H1 (cell line): Measurements from ENCODE around the gene TBC1D9B. TPM values are rescaled to one million over a fixed set of nuclear protein-coding genes. Genes with fewer than 3 reads are reported as not detected.
A peak's percentile ranks its signal among the peaks of the same experiment; 100 is the strongest.

ENCODE experiments used
- CTCF ChIA-PET: fragments of 300-600 bp; sonication (Branson Sonifier 250); formaldehyde crosslinking; loops from one replicate; lab custom pipeline; 2021; ENCODE audit not compliant: partially characterized antibody; lab: Charles Lee
- POLR2A ChIA-PET: fragments of 300-600 bp; sonication (Branson Sonifier 250); formaldehyde crosslinking; loops from one replicate; lab custom pipeline; 2021; ENCODE audit warnings: inconsistent platforms; ENCODE audit not compliant: partially characterized antibody; lab: Charles Lee
- DNase-seq, 2 experiments: peaks; one replicate each; pipeline versions ENCODE4 v3.0.0 to v3.0.0-alpha.2; 2010 to 2022; ENCODE audit warnings: low spot score in 2 of 2, low read depth in 1 of 2, mixed read lengths in 1 of 2
- FAIRE-seq: peaks from 2 replicates; lab custom pipeline; 2011; peaks lifted over from hg19 to GRCh38; lab: Jason Lieb, UNC
- H2AFZ ChIP-seq: 2 replicates; pipeline ENCODE4 v1.8.1; 2012; ENCODE audit warnings: low read length, inconsistent platforms
- H2AK5ac ChIP-seq: 2 replicates; pipeline ENCODE4 v1.6.1; 2013; ENCODE audit warnings: low read depth, low read length
- H2BK120ac ChIP-seq: replicated peaks from 2 replicates; pipeline ENCODE3; 2013; ENCODE audit warnings: low read depth, low read length, inconsistent platforms
- H2BK12ac ChIP-seq: 2 replicates; pipeline ENCODE4 v1.6.1; 2013; ENCODE audit warnings: low read depth, low read length
- H2BK15ac ChIP-seq: 2 replicates; pipeline ENCODE4 v1.6.1; 2013; ENCODE audit warnings: low read length
- H2BK20ac ChIP-seq: 2 replicates; pipeline ENCODE4 v1.6.1; 2013; ENCODE audit warnings: low read length
- H2BK5ac ChIP-seq: 2 replicates; pipeline ENCODE4 v1.6.1; 2013; ENCODE audit warnings: low read depth, low read length
- H3K14ac ChIP-seq: 2 replicates; pipeline ENCODE4 v1.6.1; 2013; ENCODE audit warnings: inconsistent platforms; ENCODE audit not compliant: insufficient read length
- H3K18ac ChIP-seq: 2 replicates; pipeline ENCODE4 v1.6.1; 2013; ENCODE audit warnings: low read length; ENCODE audit errors: extremely low read depth
- H3K23ac ChIP-seq: 2 replicates; pipeline ENCODE4 v1.6.1; 2013; ENCODE audit warnings: inconsistent platforms; ENCODE audit not compliant: insufficient read length
- H3K23me2 ChIP-seq: 2 replicates; pipeline ENCODE4 v1.6.1; 2013; ENCODE audit warnings: low read depth, low read length
- H3K27ac ChIP-seq: 2 replicates; pipeline ENCODE4 v1.6.1; 2011; ENCODE audit warnings: low read depth, low read length, inconsistent platforms
- H3K27me3 ChIP-seq, 4 experiments: replicated peaks in 1 of 4; 1 replicate in 1 of 4; 2 replicates in 3 of 4; pipeline versions ENCODE4 v1.6.1 to v1.8.1; 2011 to 2013; ENCODE audit warnings: low read length in 3 of 4, mild to moderate bottlenecking in 3 of 4, inconsistent platforms in 2 of 4, mixed read lengths in 2 of 4, moderate library complexity in 1 of 4; ENCODE audit not compliant: control insufficient read depth in 3 of 4, insufficient read depth in 3 of 4; ENCODE audit errors: extremely low read depth in 1 of 4
- H3K36me3 ChIP-seq, 4 experiments: 2 replicates each; pipeline versions ENCODE4 v1.6.1 to v1.8.1; 2011 to 2013; ENCODE audit warnings: mild to moderate bottlenecking in 4 of 4, low read length in 3 of 4, moderate library complexity in 2 of 4, control low read depth in 1 of 4, inconsistent platforms in 1 of 4; ENCODE audit not compliant: insufficient read depth in 4 of 4, control insufficient read depth in 2 of 4
- H3K4ac ChIP-seq: replicated peaks from 2 replicates; pipeline ENCODE3; 2013; ENCODE audit warnings: low read length, low read depth, mixed read lengths, inconsistent platforms; ENCODE audit not compliant: insufficient read length
- H3K4me1 ChIP-seq, 4 experiments: replicated peaks in 1 of 4; 1 replicate in 1 of 4; 2 replicates in 3 of 4; pipeline versions ENCODE4 v1.6.1 to v1.8.1; 2011 to 2013; ENCODE audit warnings: low read length in 3 of 4, inconsistent platforms in 2 of 4, mixed read lengths in 1 of 4; ENCODE audit not compliant: insufficient read depth in 4 of 4, control insufficient read depth in 3 of 4
- H3K4me2 ChIP-seq, 2 experiments: 2 replicates each; pipeline versions ENCODE4 v1.6.1 to v1.8.1; 2011 to 2013; ENCODE audit warnings: low read depth in 2 of 2, low read length in 2 of 2, control low read depth in 1 of 2, inconsistent platforms in 1 of 2, mild to moderate bottlenecking in 1 of 2; ENCODE audit not compliant: insufficient read depth in 1 of 2
- H3K4me3 ChIP-seq, 4 experiments: fragments of 200-600, 300-600 bp in 1 of 4; sonication (generic), shearing (Covaris generic), sonication (Bioruptor Twin) in 1 of 4; 2 replicates each; pipeline versions ENCODE4 v1.5.1 to v1.8.1; 2011 to 2016; ENCODE audit warnings: low read length in 4 of 4, low read depth in 3 of 4, control low read depth in 2 of 4, inconsistent platforms in 2 of 4, mild to moderate bottlenecking in 2 of 4, mixed read lengths in 1 of 4, moderate library complexity in 1 of 4; ENCODE audit not compliant: insufficient read depth in 2 of 4; ENCODE audit errors: extremely low read depth in 1 of 4
- H3K56ac ChIP-seq: replicated peaks from 2 replicates; pipeline ENCODE3; 2013; ENCODE audit warnings: low read depth, mild to moderate bottlenecking, mixed read lengths, low read length, inconsistent platforms; ENCODE audit not compliant: insufficient read length
- H3K79me1 ChIP-seq: 2 replicates; pipeline ENCODE4 v1.6.1; 2013; ENCODE audit warnings: low read depth, low read length, control low read depth
- H3K79me2 ChIP-seq, 2 experiments: 2 replicates each; pipeline versions ENCODE4 v1.6.1 to v1.8.1; 2012 to 2013; ENCODE audit warnings: low read length in 2 of 2, mild to moderate bottlenecking in 2 of 2, inconsistent platforms in 1 of 2; ENCODE audit not compliant: insufficient read depth in 2 of 2, control insufficient read depth in 1 of 2
- H3K9ac ChIP-seq, 4 experiments: replicated peaks in 1 of 4; 1 replicate in 1 of 4; 2 replicates in 3 of 4; pipeline versions ENCODE4 v1.6.1 to v1.8.1; 2011 to 2013; ENCODE audit warnings: low read depth in 3 of 4, low read length in 3 of 4, control low read depth in 2 of 4, mild to moderate bottlenecking in 2 of 4, moderate library complexity in 2 of 4, inconsistent platforms in 1 of 4; ENCODE audit errors: extremely low read depth in 1 of 4
- H3K9me3 ChIP-seq, 2 experiments: 2 replicates each; pipeline versions ENCODE4 v1.6.1 to v1.8.1; 2012 to 2013; ENCODE audit warnings: mild to moderate bottlenecking in 2 of 2, moderate library complexity in 2 of 2, control low read depth in 1 of 2, inconsistent platforms in 1 of 2, low read depth in 1 of 2, low read length in 1 of 2, mixed read lengths in 1 of 2; ENCODE audit not compliant: insufficient read depth in 2 of 2
- H4K20me1 ChIP-seq, 2 experiments: replicated peaks in 1 of 2; 2 replicates each; pipeline versions ENCODE3 to v1.8.1; 2011 to 2013; ENCODE audit warnings: inconsistent platforms in 2 of 2, low read length in 2 of 2, mild to moderate bottlenecking in 1 of 2; ENCODE audit not compliant: insufficient read depth in 2 of 2, control insufficient read depth in 1 of 2
- H4K5ac ChIP-seq: 2 replicates; pipeline ENCODE4 v1.6.1; 2013; ENCODE audit warnings: low read length, low read depth, mixed read lengths, inconsistent platforms; ENCODE audit not compliant: insufficient read length
- H4K8ac ChIP-seq: 2 replicates; pipeline ENCODE4 v1.8.0; 2013; ENCODE audit warnings: mild to moderate bottlenecking, moderate library complexity, low read length, inconsistent platforms; ENCODE audit not compliant: insufficient read depth; ENCODE audit errors: extremely low read depth
- H4K91ac ChIP-seq: replicated peaks from 2 replicates; pipeline ENCODE3; 2013; ENCODE audit warnings: low read length, mixed read lengths, inconsistent platforms; ENCODE audit not compliant: insufficient read length
- POLR2AphosphoS5 ChIP-seq: IDR thresholded peaks from 2 replicates; pipeline ENCODE4 v1.6.1; 2011; ENCODE audit warnings: low read depth, low read length
- WGBS, 2 experiments: shearing (Covaris generic) in 1 of 2; methylation state at CpG; one replicate each; pipeline versions ENCODE4 v1.1.6 to v1.1.7; 2013 to 2015; ENCODE audit warnings: low lambda C conversion rate in 2 of 2, mixed read lengths in 2 of 2, inconsistent platforms in 1 of 2, low coverage in 1 of 2, missing lambda C conversion rate in 1 of 2; ENCODE audit not compliant: insufficient replicate concordance in 2 of 2, insufficient coverage in 1 of 2, insufficient read length in 1 of 2; ENCODE audit errors: extremely low coverage in 1 of 2, missing lambda C conversion rate in 1 of 2; 5-methylcytosine and 5-hydroxymethylcytosine counted together
- polyA plus RNA-seq, 7 experiments: library from polyadenylated mRNA; depleted of rRNA in 3 of 7; stranded (reverse) in 5 of 7; unstranded in 2 of 7; fragments of >200 nt in 5 of 7; fragments of 200-250 nt in 2 of 7; gene quantifications; 1 replicate in 5 of 7; 2 replicates in 1 of 7; 4 replicates in 1 of 7; pipeline versions ENCODE4 v1.2.1 to v1.2.3, GENCODE V29; 2011 to 2013; ENCODE audit warnings: missing spikeins in 2 of 7, mixed read lengths in 2 of 7
- total RNA-seq: library from RNA; stranded (reverse); fragmentation: NEBNext Ultra II Directional; extraction: Animal tissue kit (Norgen Biotek cat#: 25700); gene quantifications from 2 replicates; pipeline ENCODE4 v1.2.1, GENCODE V29; 2021
- TF ChIP-seq, protein P1 (sequence below), 3 experiments: IDR thresholded peaks; 1 replicate in 2 of 3; 2 replicates in 1 of 3; pipeline versions ENCODE4 v1.5.1 to v1.6.1; 2011; ENCODE audit warnings: low read length in 3 of 3, mild to moderate bottlenecking in 3 of 3, inconsistent platforms in 2 of 3, low read depth in 1 of 3, moderate library complexity in 1 of 3; ENCODE audit not compliant: insufficient read depth in 1 of 3; ENCODE audit errors: control extremely low read depth in 1 of 3

TBC1D9B gene
- total and polyA plus RNA-seq, 2 of the 8 experiments (the other 6 are each of a cell fraction or from before 2014, with no cell fraction given): 33.6 to 57.1 TPM

DNA sequence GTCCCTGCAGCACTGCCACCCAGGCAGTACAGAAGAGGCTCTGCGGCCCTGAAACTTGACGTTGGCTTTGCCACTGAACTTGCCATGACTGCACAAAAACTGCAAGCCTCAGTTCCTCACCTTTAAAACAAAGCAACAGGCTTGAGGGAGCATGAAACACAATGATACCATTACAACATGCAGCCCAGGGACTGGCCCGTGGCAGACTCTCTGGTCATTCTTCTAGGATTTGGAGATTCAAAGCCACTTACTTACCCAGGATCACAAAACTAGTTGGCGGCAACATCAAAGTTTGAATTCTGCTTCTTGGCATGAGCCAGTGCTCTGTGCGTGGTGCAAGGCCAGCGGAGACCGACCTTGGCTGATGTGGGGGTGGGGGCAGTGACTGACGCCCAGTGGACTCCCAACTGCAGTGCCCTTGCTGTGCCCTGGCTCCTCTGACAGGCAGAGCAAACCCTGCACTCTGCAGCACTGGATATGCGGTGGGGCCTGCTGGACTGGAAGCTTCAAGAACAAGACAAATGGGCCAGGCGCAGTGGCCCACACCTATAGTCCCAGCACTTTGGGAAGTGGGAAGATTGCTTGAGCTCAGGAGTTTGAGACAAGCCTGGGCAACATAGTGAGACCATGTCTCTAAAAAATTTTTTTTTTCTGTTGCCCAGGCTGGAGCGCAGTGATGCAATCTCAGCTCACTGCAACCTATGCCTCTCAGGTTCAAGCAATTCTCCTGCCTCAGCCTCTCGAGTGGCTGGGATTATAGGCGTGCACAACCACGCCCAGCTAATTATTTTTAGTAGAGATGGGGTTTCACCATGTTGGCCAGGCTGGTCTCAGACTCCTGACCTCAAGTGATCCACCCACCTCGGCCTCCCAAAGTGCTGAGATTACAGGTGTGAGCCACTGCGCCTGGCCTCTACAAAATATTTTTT, 68.1 kb downstream of the TBC1D9B start:
- Histone ChIP-seq H2BK12ac (no peak overlapping the region), H2AK5ac (no peak overlapping the region), H3K36me3 (peaks cover 15 to 54% (median 37%) of the 10 kb centered on the region in 4 experiments), H3K23ac (no peak overlapping the region), H3K27me3 (no peaks in the 10 kb centered on the region), H4K20me1 (peaks cover 5 to 8% of the 10 kb centered on the region in 2 experiments), H2BK120ac (no peak overlapping the region), H2BK5ac (no peak overlapping the region), H3K79me1 (no peaks in the 10 kb centered on the region), H3K9me3 (peaks cover 0 to 4% of the 10 kb centered on the region in 2 experiments; a peak in 1 of 4 replicates), H3K4me3 (no peak overlapping the region), H3K23me2 (no peaks in the 10 kb centered on the region), H3K4ac (no peak overlapping the region), H3K27ac (no peak overlapping the region), H2BK20ac (no peak overlapping the region), H4K5ac (no peak overlapping the region), H3K14ac (no peak overlapping the region), H3K56ac (no peak overlapping the region), H2AFZ (no peak overlapping the region), H3K4me1 (no peaks in the 10 kb centered on the region), H4K8ac (no peak overlapping the region; the same call in 1 of the 2 replicates), H3K79me2 (no peaks in the 10 kb centered on the region), H3K18ac (no peak overlapping the region), H2BK15ac (no peak overlapping the region), H3K9ac (no peak overlapping the region), H3K4me2 (no peak overlapping the region), H4K91ac (no peak overlapping the region)
- CTCF ChIA-PET: interaction anchor here (0.7 to 0.9 kb wide), 4 partner anchors 17 to 30 kb away, joined by 3 to 4 read pairs (median 4); no protein-coding TSS in a partner anchor
- FAIRE-seq (no peak), DNase-seq (no peak)
- 92% methylated on average over 16 of the region's 16 CpGs; no CpG with 5 or more reads in 1 of the 2 experiments for WGBS, 2 experiments
- POLR2A ChIA-PET: interaction anchor here (0.6 to 3.8 kb wide), 6 partner anchors 10 to 116 kb away, joined by 3 to 31 read pairs (median 4); no protein-coding TSS in a partner anchor
- TF ChIP-seq, protein P1, sequence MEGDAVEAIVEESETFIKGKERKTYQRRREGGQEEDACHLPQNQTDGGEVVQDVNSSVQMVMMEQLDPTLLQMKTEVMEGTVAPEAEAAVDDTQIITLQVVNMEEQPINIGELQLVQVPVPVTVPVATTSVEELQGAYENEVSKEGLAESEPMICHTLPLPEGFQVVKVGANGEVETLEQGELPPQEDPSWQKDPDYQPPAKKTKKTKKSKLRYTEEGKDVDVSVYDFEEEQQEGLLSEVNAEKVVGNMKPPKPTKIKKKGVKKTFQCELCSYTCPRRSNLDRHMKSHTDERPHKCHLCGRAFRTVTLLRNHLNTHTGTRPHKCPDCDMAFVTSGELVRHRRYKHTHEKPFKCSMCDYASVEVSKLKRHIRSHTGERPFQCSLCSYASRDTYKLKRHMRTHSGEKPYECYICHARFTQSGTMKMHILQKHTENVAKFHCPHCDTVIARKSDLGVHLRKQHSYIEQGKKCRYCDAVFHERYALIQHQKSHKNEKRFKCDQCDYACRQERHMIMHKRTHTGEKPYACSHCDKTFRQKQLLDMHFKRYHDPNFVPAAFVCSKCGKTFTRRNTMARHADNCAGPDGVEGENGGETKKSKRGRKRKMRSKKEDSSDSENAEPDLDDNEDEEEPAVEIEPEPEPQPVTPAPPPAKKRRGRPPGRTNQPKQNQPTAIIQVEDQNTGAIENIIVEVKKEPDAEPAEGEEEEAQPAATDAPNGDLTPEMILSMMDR (IDR thresholded peaks at IDR 0.05; ENCODE audit: control extremely low read depth in 1 of 3, insufficient read depth in 1 of 3, low read depth in 1 of 3, low read length in 3 of 3): no peak
- TF ChIP-seq POLR2AphosphoS5: 0 out of 2 replicates have a peak, but pooled peaks have one; percentile 13
